Heart left ventricle (tissue), 13 donors: ENCODE data around the gene SLC35G3.

Experiments
- POLR2A ChIP-seq, 2 donors: fragments of 450-650 bp; IDR thresholded peaks; one replicate each; pipeline ENCODE4 v1.6.1; 2017; ENCODE audit warnings: antibody characterized with exemption in 2 of 2, mild to moderate bottlenecking in 2 of 2, moderate library complexity in 2 of 2
- TF ChIP-seq, protein P1 (sequence below), 12 donors: fragments of 200-600 bp; sonication (generic) in 4 of 12; IDR thresholded peaks; one replicate each; pipeline versions ENCODE4 v1.5.0 to v1.8.0; 2018 to 2022; ENCODE audit warnings: antibody characterized with exemption in 12 of 12, mild to moderate bottlenecking in 5 of 12
- donor health status: ischemic (EF 13 %, LVEDD 7.1; RV severe dilation, severe dysfunction).
- donor health status: DM: no; HTN: yes; CAD: no.
- donor health status: DM: no; HTN: no; CAD: no.
- donor health status: ischemic (EF 25% LVEDD 6.9; RV normal size, moderate dysfunction).
- donor health status: ischemic (EF 25% LVEDD 5.7; RV mildly dilated, moderate dysfunction).
- donor health status: ischemic (EF 35%, LVEDD 5.7; RV mildly dilated, moderate dysfunction).
- donor health status: nonischemic (EF 11% LVEDD 7.7; RV severe dilation, severe dysfunction).
- donor health status: DM: yes; HTN: yes; CAD: no.
- donor health status: PGD.
- donor health status: ischemic (EF 29% LVEDD 5.4; RV normal size, mild dysfunction).
- donor health status: nonischemic (EF 23%, LVEDD 6.1; RV moderate dilation, normal function).

DNA sequence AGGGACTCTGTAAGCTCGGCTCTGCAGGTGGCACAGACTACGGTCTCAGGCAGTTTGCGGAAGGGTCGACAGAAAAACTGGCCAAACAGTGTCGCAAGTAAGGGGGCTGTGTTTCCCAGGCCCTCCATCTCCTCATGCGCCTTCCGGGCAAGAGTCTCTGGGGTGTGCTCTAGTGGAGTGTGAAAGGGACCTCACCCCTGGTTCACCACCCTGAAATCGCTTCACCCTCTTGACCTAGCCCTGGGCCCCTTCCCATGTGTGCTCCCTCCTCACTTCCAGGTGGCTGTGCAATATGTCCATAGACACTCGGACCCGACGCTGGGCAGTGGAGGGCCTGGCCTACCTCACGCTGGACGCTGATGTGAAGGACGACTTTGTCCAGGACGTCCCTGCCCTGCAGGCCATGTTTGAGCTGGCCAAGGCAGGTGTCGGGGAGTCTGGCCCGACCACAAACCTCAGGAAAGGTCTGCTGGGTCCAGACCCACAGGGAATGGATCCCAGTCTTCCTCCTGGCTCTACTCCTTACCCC is 24.3 kb downstream of the SLC35G3 start:
- TF ChIP-seq, protein P1, sequence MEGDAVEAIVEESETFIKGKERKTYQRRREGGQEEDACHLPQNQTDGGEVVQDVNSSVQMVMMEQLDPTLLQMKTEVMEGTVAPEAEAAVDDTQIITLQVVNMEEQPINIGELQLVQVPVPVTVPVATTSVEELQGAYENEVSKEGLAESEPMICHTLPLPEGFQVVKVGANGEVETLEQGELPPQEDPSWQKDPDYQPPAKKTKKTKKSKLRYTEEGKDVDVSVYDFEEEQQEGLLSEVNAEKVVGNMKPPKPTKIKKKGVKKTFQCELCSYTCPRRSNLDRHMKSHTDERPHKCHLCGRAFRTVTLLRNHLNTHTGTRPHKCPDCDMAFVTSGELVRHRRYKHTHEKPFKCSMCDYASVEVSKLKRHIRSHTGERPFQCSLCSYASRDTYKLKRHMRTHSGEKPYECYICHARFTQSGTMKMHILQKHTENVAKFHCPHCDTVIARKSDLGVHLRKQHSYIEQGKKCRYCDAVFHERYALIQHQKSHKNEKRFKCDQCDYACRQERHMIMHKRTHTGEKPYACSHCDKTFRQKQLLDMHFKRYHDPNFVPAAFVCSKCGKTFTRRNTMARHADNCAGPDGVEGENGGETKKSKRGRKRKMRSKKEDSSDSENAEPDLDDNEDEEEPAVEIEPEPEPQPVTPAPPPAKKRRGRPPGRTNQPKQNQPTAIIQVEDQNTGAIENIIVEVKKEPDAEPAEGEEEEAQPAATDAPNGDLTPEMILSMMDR (IDR thresholded peaks at IDR 0.05), result no peak
- no peak for TF ChIP-seq POLR2A (IDR thresholded peaks at IDR 0.05)
